OCI-LY7 (cell line): Measurements from ENCODE around the gene LSM4. TPM values are rescaled to one million over a fixed set of nuclear protein-coding genes. Genes with fewer than 3 reads are reported as not detected.

Experiments used
- BruUV-seq: library from RNA; stranded (reverse); fragments of 400-500 nt; replicated peaks from 2 replicates; lab custom pipeline; 2021; lab: Mats Ljungman, UMichigan
- CTCF ChIA-PET: fragments of 300-600 bp; sonication (Branson Sonifier 250); formaldehyde crosslinking; loops from one replicate; lab custom pipeline; 2022; ENCODE audit warnings: antibody characterized with exemption; ENCODE audit not compliant: unreplicated experiment; lab: Charles Lee
- POLR2A ChIA-PET: fragments of 300-600 bp; sonication (Branson Sonifier 250); formaldehyde crosslinking; loops from one replicate; lab custom pipeline; 2022; ENCODE audit warnings: antibody characterized with exemption; lab: Charles Lee
- DNase-seq: peaks from one replicate; pipeline ENCODE4 v3.0.0-alpha.2; 2015; ENCODE audit warnings: low spot score
- H2AFZ ChIP-seq: fragments of 200-600 bp; sonication (generic), shearing (Covaris generic); 2 replicates; pipeline ENCODE4 v1.6.1; 2014; ENCODE audit warnings: mild to moderate bottlenecking, antibody characterized with exemption, low read length, moderate library complexity
- H3K27ac ChIP-seq: fragments of 200-600 bp; sonication (generic); 2 replicates; pipeline ENCODE4 v1.5.1; 2014; ENCODE audit warnings: mixed run types, low read depth, mild to moderate bottlenecking, moderate library complexity, low read length, inconsistent platforms; ENCODE audit not compliant: poor library complexity, severe bottlenecking
- H3K36me3 ChIP-seq: fragments of 200-600 bp; sonication (generic); 2 replicates; pipeline ENCODE4 v1.6.1; 2014; ENCODE audit warnings: mild to moderate bottlenecking, antibody characterized with exemption, low read length, moderate library complexity, mixed read lengths; ENCODE audit not compliant: insufficient read depth
- H3K4me1 ChIP-seq: fragments of 200-600 bp; sonication (generic); 2 replicates; pipeline ENCODE4 v1.5.1; 2014; ENCODE audit warnings: mild to moderate bottlenecking, low read length; ENCODE audit not compliant: insufficient read depth, poor library complexity, severe bottlenecking
- H3K4me2 ChIP-seq: fragments of 200-600 bp; sonication (generic); 2 replicates; pipeline ENCODE4 v1.6.1; 2014; ENCODE audit warnings: mild to moderate bottlenecking, low read length
- H3K4me3 ChIP-seq: fragments of 200-600 bp; sonication (generic); 2 replicates; pipeline ENCODE4 v1.5.1; 2014; ENCODE audit warnings: mild to moderate bottlenecking, low read depth, low read length; ENCODE audit not compliant: poor library complexity, severe bottlenecking
- H3K79me2 ChIP-seq: fragments of 200-600 bp; sonication (generic); 2 replicates; pipeline ENCODE4 v1.6.1; 2016; ENCODE audit warnings: low read depth, mild to moderate bottlenecking, low read length, moderate library complexity, mixed read lengths; ENCODE audit not compliant: insufficient read depth
- H3K9me2 ChIP-seq: fragments of 200-600 bp; sonication (generic); 2 replicates; pipeline ENCODE4 v1.6.1; 2016; ENCODE audit warnings: mild to moderate bottlenecking, low read length, mixed read lengths; ENCODE audit not compliant: insufficient read depth
- H3K9me3 ChIP-seq: fragments of 200-600 bp; sonication (generic); 2 replicates; pipeline ENCODE4 v1.6.1; 2014; ENCODE audit warnings: mild to moderate bottlenecking, mixed run types, low read length, mixed read lengths
- H4K20me1 ChIP-seq: fragments of 200-600 bp; sonication (generic); 2 replicates; pipeline ENCODE4 v1.6.1; 2014; ENCODE audit warnings: mild to moderate bottlenecking, antibody characterized with exemption, low read length, moderate library complexity, mixed read lengths; ENCODE audit not compliant: insufficient read depth
- EZH2phosphoT487 ChIP-seq: fragments of 200-600 bp; sonication (generic); IDR thresholded peaks from 2 replicates; pipeline ENCODE4 v1.6.1; 2018; ENCODE audit warnings: low read depth, borderline replicate concordance, mild to moderate bottlenecking, mixed run types, antibody characterized with exemption, low read length, moderate library complexity, mixed read lengths
- intact Hi-C: fragments of 100-400 bp; cut with micrococcal nuclease; formaldehyde crosslinking; loops from one replicate; pipeline ENCODE4 v1.10.0; 2022; ENCODE audit not compliant: unreplicated experiment
- total RNA-seq, 2 experiments: library from RNA; depleted of rRNA in 1 of 2; stranded (reverse); fragments of >200 nt in 1 of 2; shearing (Covaris generic) in 1 of 2; gene quantifications; 2 replicates each; pipeline ENCODE4 v1.2.3, GENCODE V29; 2014 to 2022
- TF ChIP-seq, protein P1 (sequence below): fragments of 200-600 bp; sonication (generic); conservative IDR thresholded peaks from 2 replicates; pipeline ENCODE4 v1.5.1; 2014; ENCODE audit warnings: mild to moderate bottlenecking, antibody characterized with exemption, low read length, moderate library complexity, mixed read lengths

LSM4 gene
- total RNA-seq, 2 experiments from 2014 or later: 232 to 451 TPM

DNA sequence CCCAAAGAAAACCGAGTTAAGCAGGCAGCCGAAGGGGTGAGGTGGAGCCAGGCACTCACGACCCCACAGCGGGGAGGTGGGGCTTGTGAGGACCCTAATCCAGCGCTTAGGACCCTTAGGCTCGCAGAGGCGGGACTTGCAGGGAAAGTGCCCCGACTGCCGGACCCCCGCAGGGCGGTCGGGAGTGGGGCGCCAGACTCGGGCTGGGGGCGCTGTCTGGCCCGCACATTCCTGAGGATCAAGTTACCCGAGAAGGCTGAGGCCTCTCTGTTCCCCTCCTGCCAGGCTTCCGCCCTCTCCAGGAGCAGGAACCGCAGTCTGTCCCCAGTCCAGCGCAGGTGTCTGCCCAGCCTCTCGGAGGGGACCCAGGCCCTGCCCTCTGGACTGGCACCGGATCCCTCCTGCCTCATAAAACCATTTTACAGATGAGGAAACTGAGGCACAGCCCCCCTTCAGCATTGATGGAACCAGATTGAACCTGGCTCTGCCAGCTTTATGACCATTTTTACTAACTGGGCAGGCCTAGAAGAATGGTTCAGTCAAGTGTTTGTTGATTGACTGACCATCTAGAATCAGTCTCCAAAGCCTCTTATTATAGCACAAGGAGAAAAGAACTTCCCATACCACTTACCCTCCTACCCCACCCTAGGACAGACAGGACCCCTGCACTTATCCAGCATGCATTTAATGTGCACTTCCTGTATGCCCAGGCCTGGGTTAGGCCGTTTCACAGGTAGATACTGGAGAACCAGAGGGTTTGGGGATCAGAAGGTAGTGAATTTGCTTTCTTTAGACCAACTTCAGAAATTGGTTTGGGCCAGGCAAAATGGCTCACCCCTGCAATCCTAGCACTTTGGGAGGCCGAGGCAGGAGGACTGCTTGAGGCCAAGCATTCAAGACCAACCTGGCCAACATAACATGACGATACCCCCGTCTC is 34.8 kb downstream of the LSM4 start:
- H3K27ac ChIP-seq: no peak overlapping the region
- H3K36me3 ChIP-seq: no peaks in the 10 kb centered on the region
- peaks cover 45% of the 10 kb centered on the region for H3K4me1 ChIP-seq
- H3K4me2 ChIP-seq: no peak overlapping the region
- H3K9me3 ChIP-seq: no peaks in the 10 kb centered on the region
- BruUV-seq: no TSS peak
- TF ChIP-seq EZH2phosphoT487: no peak
- TF ChIP-seq, protein P1, sequence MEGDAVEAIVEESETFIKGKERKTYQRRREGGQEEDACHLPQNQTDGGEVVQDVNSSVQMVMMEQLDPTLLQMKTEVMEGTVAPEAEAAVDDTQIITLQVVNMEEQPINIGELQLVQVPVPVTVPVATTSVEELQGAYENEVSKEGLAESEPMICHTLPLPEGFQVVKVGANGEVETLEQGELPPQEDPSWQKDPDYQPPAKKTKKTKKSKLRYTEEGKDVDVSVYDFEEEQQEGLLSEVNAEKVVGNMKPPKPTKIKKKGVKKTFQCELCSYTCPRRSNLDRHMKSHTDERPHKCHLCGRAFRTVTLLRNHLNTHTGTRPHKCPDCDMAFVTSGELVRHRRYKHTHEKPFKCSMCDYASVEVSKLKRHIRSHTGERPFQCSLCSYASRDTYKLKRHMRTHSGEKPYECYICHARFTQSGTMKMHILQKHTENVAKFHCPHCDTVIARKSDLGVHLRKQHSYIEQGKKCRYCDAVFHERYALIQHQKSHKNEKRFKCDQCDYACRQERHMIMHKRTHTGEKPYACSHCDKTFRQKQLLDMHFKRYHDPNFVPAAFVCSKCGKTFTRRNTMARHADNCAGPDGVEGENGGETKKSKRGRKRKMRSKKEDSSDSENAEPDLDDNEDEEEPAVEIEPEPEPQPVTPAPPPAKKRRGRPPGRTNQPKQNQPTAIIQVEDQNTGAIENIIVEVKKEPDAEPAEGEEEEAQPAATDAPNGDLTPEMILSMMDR: no peak
- no peak for DNase-seq
- no peaks in the 10 kb centered on the region for H4K20me1 ChIP-seq
- H3K4me3 ChIP-seq: no peak overlapping the region
- intact Hi-C loops: no loop called here
- H2AFZ ChIP-seq: no peak overlapping the region
- CTCF ChIA-PET: interaction anchor here (0.6 kb wide), 1 partner anchor 34 kb away, joined by 3 read pairs; no protein-coding TSS in a partner anchor
- no peaks in the 10 kb centered on the region for H3K9me2 ChIP-seq
- POLR2A ChIA-PET: interaction anchor here (0.6 kb wide), 2 partner anchors 277 to 782 kb away, joined by 3 to 5 read pairs; no protein-coding TSS in a partner anchor
- no peaks in the 10 kb centered on the region for H3K79me2 ChIP-seq

DNA sequence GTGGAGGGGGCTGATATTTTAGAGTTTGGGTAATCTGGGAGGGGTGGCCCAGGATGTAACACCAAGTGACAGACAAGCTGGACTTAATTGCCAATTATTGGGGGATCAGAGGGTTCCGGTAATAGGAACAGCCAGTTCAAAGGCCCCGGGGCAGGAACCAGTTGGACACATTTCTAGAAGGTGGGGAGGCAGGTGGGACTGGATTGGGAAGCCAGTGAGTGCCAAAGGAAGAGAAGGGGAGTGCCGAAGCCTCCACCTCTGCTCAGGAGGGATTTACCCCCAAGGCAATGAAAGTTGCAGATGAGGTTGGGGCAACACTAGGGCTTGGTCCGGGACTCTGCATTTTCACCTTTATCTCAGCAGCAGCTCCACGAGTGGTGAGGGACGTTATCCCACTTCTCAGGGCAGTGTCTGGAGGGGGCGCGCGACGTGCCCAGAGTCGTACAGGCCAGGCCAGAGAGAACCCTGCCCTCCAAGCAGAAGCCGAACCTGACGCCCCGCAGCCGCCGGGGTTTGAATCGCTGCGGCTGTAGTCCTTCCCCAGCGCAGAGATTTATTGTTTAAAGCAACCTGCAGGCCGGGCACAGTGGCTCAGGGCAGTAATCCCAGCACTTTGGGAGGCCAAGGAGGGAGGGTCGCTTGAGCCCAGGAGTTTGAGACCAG is 35.8 kb downstream of the LSM4 start:
- Histone ChIP-seq H3K9me2 (no peaks in the 10 kb centered on the region), H3K4me1 (peaks cover 47% of the 10 kb centered on the region), H3K27ac (no peak overlapping the region), H3K79me2 (no peaks in the 10 kb centered on the region), H2AFZ (no peak overlapping the region), H3K4me2 (no peak overlapping the region), H3K9me3 (no peaks in the 10 kb centered on the region), H3K36me3 (no peaks in the 10 kb centered on the region), H3K4me3 (no peak overlapping the region), H4K20me1 (no peaks in the 10 kb centered on the region)
- no peak for DNase-seq
- POLR2A ChIA-PET: no interaction called here
- CTCF ChIA-PET: no interaction called here
- intact Hi-C loops: no loop called here
- TF ChIP-seq, protein P1: no peak
- TF ChIP-seq EZH2phosphoT487: no peak
- BruUV-seq: no TSS peak
